ENCODE results near the gene OTOP1.
"Not testable (repeated sequence)": the region's sequence is repeated elsewhere in the genome, so short reads cannot be mapped to it uniquely, and the experiment has no call there.

The OTOP1 gene

GRCh38 chr4:4162186-4162585 lies 64.5 kb downstream of the OTOP1 start:
- not testable (repeated sequence) for H3K4me1 ChIP-seq (ENCODE audit: control insufficient read depth, insufficient read depth, low read length, unreplicated experiment); H3K27me3 ChIP-seq (ENCODE audit: insufficient read depth, low read length); H3K4me3 ChIP-seq (ENCODE audit: low read depth, low read length); H3K36me3 ChIP-seq (ENCODE audit: insufficient read depth, low read length); H3K79me2 ChIP-seq (ENCODE audit: control insufficient read depth, insufficient read depth, low read length, unreplicated experiment); H2AFZ ChIP-seq (ENCODE audit: low read length, unreplicated experiment); H3K27ac ChIP-seq (ENCODE audit: low read depth, low read length)

- not testable (repeated sequence) for H3K27me3 ChIP-seq (ENCODE audit: insufficient read depth, low read length); H3K36me3 ChIP-seq (ENCODE audit: insufficient read depth, low read length); H3K4me1 ChIP-seq (ENCODE audit: control insufficient read depth, insufficient read depth, low read length, unreplicated experiment); H3K27ac ChIP-seq (ENCODE audit: low read depth, low read length); H3K4me3 ChIP-seq (ENCODE audit: low read depth, low read length); H2AFZ ChIP-seq (ENCODE audit: low read length, unreplicated experiment); H3K79me2 ChIP-seq (ENCODE audit: control insufficient read depth, insufficient read depth, low read length, unreplicated experiment)
Observed at GRCh38 chr4:4160956-4161665, 65.6 kb downstream of the OTOP1 start.

DNA sequence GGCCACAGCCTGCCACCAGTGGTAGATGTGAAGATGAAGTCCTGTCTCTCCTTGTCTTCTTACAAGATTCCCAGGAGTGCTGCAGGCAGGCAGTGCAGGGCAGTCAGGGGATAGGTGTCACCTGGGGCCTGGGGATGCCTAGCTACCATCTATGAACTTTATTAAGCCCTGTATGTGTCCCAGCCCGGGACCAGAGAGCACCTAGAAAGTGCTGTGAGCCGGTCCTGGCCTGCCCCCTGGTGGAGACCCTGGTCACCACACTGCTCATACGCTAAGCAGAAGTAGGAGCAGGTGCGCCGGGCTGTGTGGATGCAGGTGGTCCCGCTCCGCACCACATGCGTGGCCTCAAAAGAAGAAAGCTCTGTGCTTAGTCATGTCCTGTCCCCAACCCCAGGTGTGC lies 81.1 kb downstream of the OTOP1 start:
- not testable (repeated sequence) for H3K4me1 ChIP-seq (ENCODE audit: control insufficient read depth, insufficient read depth, low read length, unreplicated experiment); H2AFZ ChIP-seq (ENCODE audit: low read length, unreplicated experiment); H3K27ac ChIP-seq (ENCODE audit: low read depth, low read length); H3K36me3 ChIP-seq (ENCODE audit: insufficient read depth, low read length); H3K79me2 ChIP-seq (ENCODE audit: control insufficient read depth, insufficient read depth, low read length, unreplicated experiment); H3K4me3 ChIP-seq (ENCODE audit: low read depth, low read length); H3K27me3 ChIP-seq (ENCODE audit: insufficient read depth, low read length)

DNA sequence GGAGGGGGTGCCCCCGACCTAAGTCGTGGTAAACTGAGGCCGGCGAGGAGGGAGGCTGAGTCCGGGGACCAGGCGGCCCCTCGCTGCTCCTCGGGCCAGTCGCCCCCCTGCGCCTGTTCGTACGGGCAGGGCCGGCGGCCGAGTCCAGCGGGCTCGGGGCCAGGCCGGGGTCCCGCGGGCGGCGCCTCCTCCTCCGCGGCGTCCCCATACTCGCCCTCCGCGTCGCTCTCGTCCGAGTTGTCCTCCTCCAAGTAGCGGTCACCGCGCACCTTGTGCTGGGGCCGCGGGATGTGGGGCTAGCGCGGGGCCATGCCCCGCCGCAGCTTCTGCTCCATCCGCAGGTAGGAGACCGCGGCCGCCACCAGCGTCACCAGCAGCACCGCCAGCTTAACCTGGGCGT lies 83.4 kb downstream of the OTOP1 start:
- not testable (repeated sequence) for H2AFZ ChIP-seq (ENCODE audit: low read length, unreplicated experiment); H3K27me3 ChIP-seq (ENCODE audit: insufficient read depth, low read length); H3K27ac ChIP-seq (ENCODE audit: low read depth, low read length); H3K4me3 ChIP-seq (ENCODE audit: low read depth, low read length); H3K79me2 ChIP-seq (ENCODE audit: control insufficient read depth, insufficient read depth, low read length, unreplicated experiment); H3K4me1 ChIP-seq (ENCODE audit: control insufficient read depth, insufficient read depth, low read length, unreplicated experiment); H3K36me3 ChIP-seq (ENCODE audit: insufficient read depth, low read length)

- H3K79me2 ChIP-seq (ENCODE audit: control insufficient read depth, insufficient read depth, low read length, unreplicated experiment); H3K27me3 ChIP-seq (ENCODE audit: insufficient read depth, low read length); H3K36me3 ChIP-seq (ENCODE audit: insufficient read depth, low read length); H3K4me3 ChIP-seq (ENCODE audit: low read depth, low read length); H2AFZ ChIP-seq (ENCODE audit: low read length, unreplicated experiment); H3K4me1 ChIP-seq (ENCODE audit: control insufficient read depth, insufficient read depth, low read length, unreplicated experiment); H3K27ac ChIP-seq (ENCODE audit: low read depth, low read length): not testable (repeated sequence)
Observed at GRCh38 chr4:4142679-4143078, 84.0 kb downstream of the OTOP1 start.

DNA sequence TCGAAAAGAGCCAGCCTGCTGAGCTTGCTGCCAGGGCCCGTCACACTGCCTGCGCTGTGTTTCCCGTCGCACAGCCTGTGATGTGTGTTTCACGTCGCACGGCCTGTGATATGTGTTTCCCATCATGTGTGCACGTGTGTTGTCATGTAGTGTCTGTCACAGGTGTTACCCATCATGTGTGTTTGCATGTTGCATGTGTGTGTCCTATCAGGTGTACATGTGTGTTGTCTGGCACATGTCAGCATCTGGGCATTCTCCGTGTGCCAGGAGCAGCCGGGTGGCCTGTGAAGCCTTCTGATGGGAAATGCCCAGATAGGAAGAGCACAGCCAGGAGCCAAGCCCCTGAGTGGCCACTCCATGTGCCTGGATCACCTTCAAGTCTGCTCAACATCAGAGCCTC lies 85.5 kb downstream of the OTOP1 start:
- H3K36me3 ChIP-seq (ENCODE audit: insufficient read depth, low read length); H3K79me2 ChIP-seq (ENCODE audit: control insufficient read depth, insufficient read depth, low read length, unreplicated experiment); H3K4me3 ChIP-seq (ENCODE audit: low read depth, low read length); H3K27me3 ChIP-seq (ENCODE audit: insufficient read depth, low read length); H2AFZ ChIP-seq (ENCODE audit: low read length, unreplicated experiment); H3K27ac ChIP-seq (ENCODE audit: low read depth, low read length); H3K4me1 ChIP-seq (ENCODE audit: control insufficient read depth, insufficient read depth, low read length, unreplicated experiment): not testable (repeated sequence)

Measured in ACC112 (cell line).